HG03565 (cell line): ENCODE results near the gene OR52N5.

Experiments used
- ATAC-seq: cut with Tn5 transposase; IDR thresholded peaks from one replicate; pipeline ENCODE4 v1.9.1; 2021; ENCODE audit warnings: mild to moderate bottlenecking, moderate library complexity; ENCODE audit not compliant: unreplicated experiment

OR52N5 gene

GRCh38 chr11:5783255-5783654 lies at the start of gene OR52N5:
OR52N5 (minus strand) TSS chr11:5783355; CDS start chr11:5778634, 4,721 bp downstream.
- ATAC-seq = no peak

GRCh38 chr11:5831196-5831829 lies 48.2 kb upstream of the OR52N5 start:
- no peak for ATAC-seq

GRCh38 chr11:5818245-5818886 lies 35.2 kb upstream of the OR52N5 start:
- ATAC-seq = peak; percentile 53

- no peak for ATAC-seq
Measured at GRCh38 chr11:5815534-5815933, 32.4 kb upstream of the OR52N5 start.

GRCh38 chr11:5809905-5810795 lies 27.0 kb upstream of the OR52N5 start:
- ATAC-seq = no peak

GRCh38 chr11:5809122-5809519 lies 26.0 kb upstream of the OR52N5 start:
- ATAC-seq = no peak

GRCh38 chr11:5808500-5809121 lies 25.5 kb upstream of the OR52N5 start, which contains the start of gene OR52N2:
OR52N2 (plus strand) TSS chr11:5808924; CDS start chr11:5820336, 11,412 bp downstream.
- ATAC-seq = peak; percentile 92

GRCh38 chr11:5807580-5807979 lies 24.4 kb upstream of the OR52N5 start:
- no peak for ATAC-seq

GRCh38 chr11:5803982-5804381 lies 20.8 kb upstream of the OR52N5 start:
- ATAC-seq = no peak

- ATAC-seq = no peak
Measured at GRCh38 chr11:5796541-5796940, 13.4 kb upstream of the OR52N5 start.

- no peak for ATAC-seq
Measured at GRCh38 chr11:5791165-5791564, 8.0 kb upstream of the OR52N5 start, which contains the start of gene OR52N1. OR52N1 (minus strand) TSS chr11:5791265; CDS start chr11:5788816, 2,449 bp downstream.

GRCh38 chr11:5767056-5767455 lies 16.1 kb downstream of the OR52N5 start:
- no peak for ATAC-seq

GRCh38 chr11:5753943-5754342 lies 29.2 kb downstream of the OR52N5 start, which contains the start of gene OR52N4:
OR52N4 (plus strand) TSS chr11:5754243; CDS start chr11:5754741, 498 bp downstream.
- ATAC-seq = no peak

GRCh38 chr11:5749836-5750235 lies 33.3 kb downstream of the OR52N5 start:
- ATAC-seq = no peak

- ATAC-seq = no peak
Measured at GRCh38 chr11:5746614-5747013, 36.5 kb downstream of the OR52N5 start.

GRCh38 chr11:5738431-5738830 lies 44.7 kb downstream of the OR52N5 start:
- no peak for ATAC-seq

GRCh38 chr11:5737670-5738392 lies 45.3 kb downstream of the OR52N5 start:
- no peak for ATAC-seq

GRCh38 chr11:5737091-5737490 lies 46.1 kb downstream of the OR52N5 start:
- no peak for ATAC-seq

- ATAC-seq = no peak
Measured at GRCh38 chr11:5736396-5736795, 46.8 kb downstream of the OR52N5 start, which contains the start of gene OR56B1. OR56B1 (plus strand) TSS chr11:5736448; CDS start chr11:5736517, 69 bp downstream.

GRCh38 chr11:5727691-5728090 lies 55.5 kb downstream of the OR52N5 start:
- no peak for ATAC-seq
